ENCODE results near the gene NCAM1.

DNA sequence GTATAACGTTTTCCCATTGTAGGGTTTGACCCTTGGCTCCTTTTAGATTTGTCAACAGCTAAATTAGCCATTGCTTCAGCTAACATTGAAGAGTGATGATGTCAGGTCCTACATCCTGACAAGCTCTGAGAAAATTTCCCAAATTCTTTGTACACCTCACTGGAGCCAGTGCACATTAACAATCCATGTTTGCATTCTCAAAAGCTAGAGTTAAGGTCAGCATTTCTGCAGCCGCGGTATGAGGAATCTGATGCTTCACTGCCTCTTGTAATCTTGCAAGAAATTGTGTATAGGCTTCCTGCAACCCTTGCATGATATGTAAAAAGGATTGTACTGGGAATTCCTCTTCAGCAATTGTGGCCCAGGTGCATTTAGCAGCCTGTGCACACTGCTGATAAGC is 33.1 kb upstream of the NCAM1 start:
- no peak for TF ChIP-seq EZH2phosphoT487 (IDR thresholded peaks at IDR 0.05; ENCODE audit: low read length)
- TF ChIP-seq, protein P1, sequence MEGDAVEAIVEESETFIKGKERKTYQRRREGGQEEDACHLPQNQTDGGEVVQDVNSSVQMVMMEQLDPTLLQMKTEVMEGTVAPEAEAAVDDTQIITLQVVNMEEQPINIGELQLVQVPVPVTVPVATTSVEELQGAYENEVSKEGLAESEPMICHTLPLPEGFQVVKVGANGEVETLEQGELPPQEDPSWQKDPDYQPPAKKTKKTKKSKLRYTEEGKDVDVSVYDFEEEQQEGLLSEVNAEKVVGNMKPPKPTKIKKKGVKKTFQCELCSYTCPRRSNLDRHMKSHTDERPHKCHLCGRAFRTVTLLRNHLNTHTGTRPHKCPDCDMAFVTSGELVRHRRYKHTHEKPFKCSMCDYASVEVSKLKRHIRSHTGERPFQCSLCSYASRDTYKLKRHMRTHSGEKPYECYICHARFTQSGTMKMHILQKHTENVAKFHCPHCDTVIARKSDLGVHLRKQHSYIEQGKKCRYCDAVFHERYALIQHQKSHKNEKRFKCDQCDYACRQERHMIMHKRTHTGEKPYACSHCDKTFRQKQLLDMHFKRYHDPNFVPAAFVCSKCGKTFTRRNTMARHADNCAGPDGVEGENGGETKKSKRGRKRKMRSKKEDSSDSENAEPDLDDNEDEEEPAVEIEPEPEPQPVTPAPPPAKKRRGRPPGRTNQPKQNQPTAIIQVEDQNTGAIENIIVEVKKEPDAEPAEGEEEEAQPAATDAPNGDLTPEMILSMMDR (IDR thresholded peaks at IDR 0.05; ENCODE audit: low read length) = no peak
